ENCODE results near the gene EDARADD.
A peak's percentile ranks its signal among the peaks of the same experiment; 100 is the strongest.

Gene EDARADD

GRCh38 chr1:236392182-236392581, 1.9 kb upstream of the EDARADD start:
- no peak for DNase-seq (ENCODE audit: low read depth)

- no peak for DNase-seq (ENCODE audit: low read depth)
Observed at GRCh38 chr1:236394879-236395229, 768 bp downstream of the EDARADD start.

DNA sequence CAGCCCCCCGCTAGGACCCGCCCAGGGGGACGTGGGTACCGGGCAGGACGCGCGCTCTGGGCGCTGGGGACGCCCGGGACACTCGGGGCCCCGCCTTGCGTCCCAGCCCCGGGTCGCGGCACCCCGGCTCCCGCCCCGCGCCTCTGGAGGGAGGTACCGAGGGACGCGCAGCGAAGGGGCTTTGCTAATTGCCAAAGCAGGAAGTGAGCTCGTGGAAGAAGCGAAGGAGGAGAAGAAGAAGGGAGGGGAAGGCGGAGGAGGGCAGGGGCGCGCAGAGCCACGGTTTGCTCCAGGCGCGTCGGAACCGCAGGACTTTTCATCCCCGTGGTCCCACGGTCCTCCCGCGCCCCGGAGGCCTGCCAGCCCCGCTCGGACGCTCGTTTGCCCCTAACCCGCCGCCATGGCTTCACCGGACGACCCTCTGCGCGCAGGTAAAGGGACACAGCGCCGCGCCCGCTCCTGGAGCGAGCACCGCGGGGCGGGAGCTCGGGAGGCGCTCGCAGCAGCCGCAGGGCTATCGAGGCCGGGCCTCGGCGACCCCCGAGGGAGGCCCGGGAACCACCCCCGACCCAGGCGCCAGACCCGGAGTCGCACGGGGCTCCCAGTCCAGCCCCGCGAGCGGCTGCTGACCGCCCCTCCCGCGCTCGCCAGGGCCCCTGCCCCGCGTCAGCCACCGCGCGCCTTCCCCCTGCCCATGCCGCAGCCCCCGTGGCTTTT, 1.3 kb downstream of the EDARADD start:
- DNase-seq (ENCODE audit: low read depth): peak; percentile 13

DNA sequence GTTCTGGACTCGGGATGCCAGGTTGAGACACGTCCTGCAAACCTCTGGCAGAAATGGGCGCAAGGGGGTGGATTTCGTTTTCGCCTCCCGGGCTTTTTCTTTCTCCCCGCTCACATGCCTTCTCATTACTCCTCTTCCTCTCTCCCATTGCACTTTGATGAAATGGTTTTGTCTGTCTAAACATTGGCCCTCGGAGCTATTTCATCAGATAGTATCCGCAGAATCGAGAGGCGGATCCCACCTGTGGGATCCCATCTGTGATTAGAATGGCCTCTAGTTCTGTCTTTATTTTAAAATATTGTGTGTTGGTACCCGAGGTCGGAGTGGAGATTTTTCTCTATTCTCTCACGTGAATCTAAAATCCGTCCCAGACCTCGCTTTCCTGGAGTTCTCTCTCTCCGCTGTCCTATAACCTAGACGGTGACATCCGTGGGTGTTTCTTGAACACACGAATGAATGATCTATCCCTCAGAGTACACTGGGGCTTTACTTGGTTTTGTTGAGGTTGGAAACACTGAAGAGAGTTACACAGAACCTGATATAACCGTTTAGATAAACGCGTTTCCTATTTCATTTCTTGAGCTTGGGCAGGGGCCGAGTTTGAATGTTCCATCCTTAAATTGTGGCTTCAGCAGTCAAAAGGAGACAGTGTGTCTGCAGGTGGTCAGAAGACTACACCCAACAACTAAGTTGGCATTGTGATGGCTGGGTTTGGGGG, 2.0 kb downstream of the EDARADD start:
- DNase-seq (ENCODE audit: low read depth): no peak

DNA sequence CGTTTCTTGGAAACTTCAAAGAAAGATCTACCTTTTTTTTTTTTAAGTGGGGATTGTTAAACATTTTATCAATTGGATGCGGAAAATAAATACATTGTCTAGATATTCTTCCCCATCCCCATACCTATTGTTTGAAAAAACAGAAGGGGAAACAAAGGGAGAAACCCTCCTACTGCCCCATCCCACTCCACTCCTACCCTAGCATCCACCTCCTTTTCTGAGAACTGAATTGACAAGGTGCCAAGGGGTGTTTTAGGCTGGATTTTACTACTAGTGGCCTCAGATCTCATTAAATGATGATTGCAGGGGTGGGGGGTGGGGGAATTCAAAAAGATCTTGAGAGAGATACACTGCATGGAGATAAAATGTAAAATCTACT, 2.6 kb downstream of the EDARADD start:
- DNase-seq (ENCODE audit: low read depth): no peak

- no peak for DNase-seq (ENCODE audit: low read depth)
Observed at GRCh38 chr1:236397173-236397759, 3.2 kb downstream of the EDARADD start.

DNA sequence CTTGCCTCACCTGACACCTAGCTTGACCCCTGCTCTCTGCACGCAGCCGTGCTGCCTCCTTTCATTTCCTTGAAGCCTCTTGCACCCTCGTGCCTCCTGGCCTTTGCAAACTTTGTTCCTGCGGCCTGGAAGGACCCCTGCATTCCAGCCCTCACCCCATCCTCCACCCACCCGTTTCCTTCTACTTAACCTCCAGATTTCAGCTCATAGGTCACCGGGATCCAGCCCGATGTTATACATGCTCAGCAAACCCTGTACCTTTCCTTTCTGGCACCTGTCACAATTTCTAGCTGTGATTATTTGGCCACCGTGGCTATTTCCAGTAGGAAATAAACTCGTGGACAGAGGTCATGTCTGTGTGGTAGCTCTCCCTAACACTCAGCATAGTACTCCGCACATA, 4.5 kb downstream of the EDARADD start:
- no peak for DNase-seq (ENCODE audit: low read depth)

GRCh38 chr1:236400061-236400603, 6.0 kb downstream of the EDARADD start:
- no peak for DNase-seq (ENCODE audit: low read depth)

- no peak for DNase-seq (ENCODE audit: low read depth)
Observed at GRCh38 chr1:236401698-236402097, 7.6 kb downstream of the EDARADD start.

- no peak for DNase-seq (ENCODE audit: low read depth)
Observed at GRCh38 chr1:236403905-236404696, 10.0 kb downstream of the EDARADD start.

DNA sequence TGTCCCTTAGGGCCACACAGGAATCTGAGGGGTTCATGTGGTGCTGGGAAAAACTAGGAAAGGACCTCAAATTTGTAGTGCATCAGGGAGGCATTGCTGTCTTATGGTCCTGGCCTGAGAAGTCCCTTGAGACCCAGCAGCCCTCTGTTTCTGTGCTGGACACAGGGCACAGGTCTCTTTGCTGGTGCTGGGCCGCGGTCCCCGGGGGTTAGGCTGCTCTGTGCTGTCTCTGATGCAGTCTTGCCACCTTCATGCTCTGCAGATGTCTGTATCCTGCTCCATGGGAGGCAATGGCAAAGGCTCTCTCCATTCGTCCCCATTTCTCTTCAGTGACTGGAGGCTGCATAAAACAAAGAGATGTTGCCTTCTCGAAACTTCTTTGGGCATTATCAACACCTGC, 13.0 kb downstream of the EDARADD start:
- DNase-seq (ENCODE audit: low read depth): no peak

DNA sequence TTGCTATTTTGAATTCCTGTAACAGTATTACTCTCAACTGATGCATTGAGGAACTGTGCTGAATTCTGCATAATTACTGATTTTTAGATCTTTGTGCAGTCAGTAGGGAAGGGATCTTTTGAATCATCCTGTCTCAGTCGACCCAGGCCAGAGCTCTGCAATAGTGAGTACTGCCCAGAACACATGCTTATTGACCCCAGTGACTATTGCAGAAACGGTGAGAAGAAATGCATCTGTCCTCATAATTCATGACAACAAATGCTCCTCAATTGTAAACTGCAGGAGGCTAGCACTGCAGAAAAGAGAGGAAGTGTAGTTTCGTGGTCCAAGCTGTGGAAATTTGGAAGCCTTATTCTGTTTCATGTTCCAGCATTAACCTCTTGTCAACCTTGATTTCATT, 19.6 kb downstream of the EDARADD start:
- DNase-seq (ENCODE audit: low read depth): no peak

- DNase-seq (ENCODE audit: low read depth): peak; percentile 10
Observed at GRCh38 chr1:236416165-236416564, 22.1 kb downstream of the EDARADD start.

GRCh38 chr1:236417336-236417735, 23.2 kb downstream of the EDARADD start:
- no peak for DNase-seq (ENCODE audit: low read depth)

GRCh38 chr1:236419502-236419901, 25.4 kb downstream of the EDARADD start:
- DNase-seq (ENCODE audit: low read depth): no peak

DNA sequence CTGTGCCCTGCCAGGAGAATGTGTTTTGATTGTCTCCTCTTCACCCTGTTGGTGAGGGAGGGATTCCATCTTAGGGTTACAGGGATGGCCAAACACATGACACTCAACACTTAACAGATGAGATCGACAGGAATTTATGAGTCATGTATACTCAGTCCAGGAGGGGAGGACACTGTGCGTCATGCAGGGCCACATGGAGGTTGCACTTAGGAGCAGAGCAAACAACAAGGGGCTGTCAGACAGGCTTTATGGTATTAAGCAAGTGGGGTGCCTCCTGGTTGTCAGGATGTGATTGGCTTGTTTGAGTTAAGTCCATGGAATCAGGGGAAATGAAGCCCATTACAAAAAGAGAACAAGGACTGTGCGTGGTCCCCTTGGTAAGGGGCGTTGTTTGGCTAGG, 26.9 kb downstream of the EDARADD start:
- DNase-seq (ENCODE audit: low read depth): no peak

- no peak for DNase-seq (ENCODE audit: low read depth)
Observed at GRCh38 chr1:236421850-236422516, 27.9 kb downstream of the EDARADD start.

DNA sequence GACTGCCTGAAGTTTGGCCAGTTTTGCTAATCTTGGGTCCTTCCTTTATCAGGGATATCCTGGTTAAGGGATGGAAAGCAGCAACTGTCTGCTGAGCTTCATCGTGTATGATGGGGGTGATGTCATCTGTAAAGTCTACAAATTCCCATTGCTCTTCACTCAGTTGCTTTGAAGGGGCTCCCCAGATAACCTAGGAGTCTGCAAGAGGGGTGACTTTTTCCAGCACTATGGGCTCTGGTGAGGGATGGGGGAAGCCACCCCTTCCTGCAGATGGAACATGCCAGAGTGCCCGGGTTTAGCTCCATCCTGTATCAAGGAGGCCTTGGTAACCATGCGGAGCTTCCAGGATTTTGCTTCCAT, 28.4 kb downstream of the EDARADD start:
- no peak for DNase-seq (ENCODE audit: low read depth)

- DNase-seq (ENCODE audit: low read depth): no peak
Observed at GRCh38 chr1:236425031-236425663, 31.1 kb downstream of the EDARADD start.

DNA sequence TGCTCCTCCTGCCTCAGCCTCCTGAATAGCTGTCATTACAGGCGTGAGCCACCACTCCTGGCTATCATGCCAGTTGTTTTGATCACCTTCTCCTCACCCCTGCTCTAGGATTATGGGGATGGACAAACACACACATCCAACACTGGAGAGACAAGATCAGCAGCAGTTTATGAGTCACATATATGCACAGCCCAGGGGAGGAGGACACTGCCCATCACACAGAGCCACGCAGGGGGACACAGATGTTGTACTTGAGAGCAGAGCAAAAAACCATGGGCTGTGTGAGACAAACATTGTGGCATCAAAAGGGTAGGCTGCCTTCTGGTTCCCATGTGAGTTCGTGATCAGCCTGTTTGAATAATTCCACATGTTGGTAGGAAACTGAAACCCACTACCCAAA, 32.1 kb downstream of the EDARADD start:
- no peak for DNase-seq (ENCODE audit: low read depth)

GRCh38 chr1:236429715-236430274, 35.7 kb downstream of the EDARADD start:
- DNase-seq (ENCODE audit: low read depth): no peak

Data from T follicular helper cell (primary cell).